HG03520 (cell line): ENCODE results near the gene DNPH1.

ENCODE experiments used
- ATAC-seq: cut with Tn5 transposase; IDR thresholded peaks from one replicate; pipeline ENCODE4 v1.9.1; 2021; ENCODE audit warnings: mild to moderate bottlenecking, moderate library complexity; ENCODE audit not compliant: unreplicated experiment

The DNPH1 gene

GRCh38 chr6:43228951-43229802 lies at the start of gene DNPH1:
Gene DNPH1, minus strand, starts transcription at chr6:43229481. Its CDS starts 25 bp downstream, at chr6:43229456.
- peak; percentile 70 for ATAC-seq

- ATAC-seq: no peak
Observed at GRCh38 chr6:43278524-43279078, 49.3 kb upstream of the DNPH1 start.

GRCh38 chr6:43277643-43278523 lies 48.6 kb upstream of the DNPH1 start:
- no peak for ATAC-seq

- no peak for ATAC-seq
Observed at GRCh38 chr6:43277306-43277642, 48.0 kb upstream of the DNPH1 start.

GRCh38 chr6:43276577-43277305 lies 47.5 kb upstream of the DNPH1 start:
- no peak for ATAC-seq

GRCh38 chr6:43275801-43276576 lies 46.7 kb upstream of the DNPH1 start:
- no peak for ATAC-seq

- ATAC-seq: no peak
Observed at GRCh38 chr6:43274916-43275597, 45.8 kb upstream of the DNPH1 start.

GRCh38 chr6:43274127-43274915 lies 45.0 kb upstream of the DNPH1 start:
- ATAC-seq: no peak

- ATAC-seq: no peak
Observed at GRCh38 chr6:43273707-43274106, 44.4 kb upstream of the DNPH1 start.

- ATAC-seq: no peak
Observed at GRCh38 chr6:43271944-43272343, 42.7 kb upstream of the DNPH1 start.

- no peak for ATAC-seq
Observed at GRCh38 chr6:43271103-43271815, 42.0 kb upstream of the DNPH1 start.

GRCh38 chr6:43269273-43270007 lies 40.2 kb upstream of the DNPH1 start:
- ATAC-seq: no peak

- no peak for ATAC-seq
Observed at GRCh38 chr6:43268782-43269272, 39.5 kb upstream of the DNPH1 start.

- ATAC-seq: no peak
Observed at GRCh38 chr6:43268355-43268700, 39.0 kb upstream of the DNPH1 start.

- ATAC-seq: no peak
Observed at GRCh38 chr6:43267619-43268354, 38.5 kb upstream of the DNPH1 start.

- no peak for ATAC-seq
Observed at GRCh38 chr6:43265564-43265963, 36.3 kb upstream of the DNPH1 start.
